ENCODE results near the gene PLPP7.
A peak's percentile ranks its signal among the peaks of the same experiment; 100 is the strongest.
"Not testable (repeated sequence)": the region's sequence is repeated elsewhere in the genome, so short reads cannot be mapped to it uniquely, and the experiment has no call there.

PLPP7 gene

DNA sequence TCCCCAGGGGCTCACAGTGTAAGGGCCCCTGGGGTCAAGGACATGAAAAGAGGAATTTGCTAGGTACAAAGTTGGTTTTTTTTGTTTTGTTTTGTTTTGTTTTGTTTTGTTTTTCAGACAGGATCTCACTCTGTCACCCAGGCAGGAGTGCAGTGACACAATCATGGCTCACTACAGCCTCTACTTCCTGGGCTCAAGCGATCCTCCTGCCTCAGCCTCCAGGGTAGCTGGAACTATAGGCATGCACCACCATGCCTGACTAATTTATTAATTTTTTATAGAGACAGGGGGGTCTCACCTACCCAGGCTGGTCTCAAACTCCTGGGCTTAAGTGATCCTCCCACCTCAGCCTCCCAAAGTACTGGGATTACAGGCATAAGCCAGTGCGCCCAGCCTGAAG is 42.5 kb downstream of the PLPP7 start:
- not testable (repeated sequence) for DNase-seq (ENCODE audit: low spot score)

DNA sequence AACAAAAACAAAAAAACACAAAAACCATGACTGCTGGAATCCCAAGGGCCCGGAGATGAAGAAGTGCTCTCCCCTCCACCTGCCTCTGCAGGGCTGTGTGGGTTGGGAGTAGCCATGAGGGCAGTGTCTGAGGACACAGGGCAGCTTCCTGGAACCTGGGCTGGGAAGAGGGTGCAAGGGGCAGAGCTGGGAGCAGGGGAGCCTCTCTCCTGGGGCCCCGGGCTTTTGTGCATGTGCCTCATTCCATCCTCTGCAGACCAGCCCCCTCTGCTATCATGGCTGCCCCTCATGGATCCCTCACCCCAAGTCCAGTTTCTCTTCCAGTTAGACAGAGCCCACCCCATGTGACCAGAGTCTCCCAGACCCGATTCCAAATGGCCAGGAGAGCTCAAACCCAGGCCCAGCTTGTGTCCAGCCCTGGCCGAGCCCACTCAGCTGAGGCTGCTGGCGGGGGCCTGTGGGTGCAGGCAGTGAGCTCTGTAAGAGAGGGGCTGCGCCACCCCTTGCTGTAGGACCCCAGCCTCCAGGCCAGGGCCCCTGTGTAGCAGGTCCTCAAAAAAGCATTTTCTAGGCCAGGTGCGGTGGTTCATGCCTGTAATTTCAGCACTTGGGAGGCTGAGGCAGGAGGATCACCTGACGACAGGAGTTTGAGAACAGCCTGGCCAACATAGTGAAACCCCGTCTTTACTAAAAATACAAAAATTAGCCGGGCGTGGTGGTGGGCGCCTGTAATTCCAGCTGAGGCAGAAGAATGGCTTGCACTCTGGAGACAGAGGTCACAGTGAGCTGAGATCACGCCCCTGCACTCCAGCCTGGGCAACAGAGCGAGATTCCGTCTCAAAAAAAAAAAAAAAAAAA is 44.5 kb downstream of the PLPP7 start:
- DNase-seq (ENCODE audit: low spot score): no peak

DNA sequence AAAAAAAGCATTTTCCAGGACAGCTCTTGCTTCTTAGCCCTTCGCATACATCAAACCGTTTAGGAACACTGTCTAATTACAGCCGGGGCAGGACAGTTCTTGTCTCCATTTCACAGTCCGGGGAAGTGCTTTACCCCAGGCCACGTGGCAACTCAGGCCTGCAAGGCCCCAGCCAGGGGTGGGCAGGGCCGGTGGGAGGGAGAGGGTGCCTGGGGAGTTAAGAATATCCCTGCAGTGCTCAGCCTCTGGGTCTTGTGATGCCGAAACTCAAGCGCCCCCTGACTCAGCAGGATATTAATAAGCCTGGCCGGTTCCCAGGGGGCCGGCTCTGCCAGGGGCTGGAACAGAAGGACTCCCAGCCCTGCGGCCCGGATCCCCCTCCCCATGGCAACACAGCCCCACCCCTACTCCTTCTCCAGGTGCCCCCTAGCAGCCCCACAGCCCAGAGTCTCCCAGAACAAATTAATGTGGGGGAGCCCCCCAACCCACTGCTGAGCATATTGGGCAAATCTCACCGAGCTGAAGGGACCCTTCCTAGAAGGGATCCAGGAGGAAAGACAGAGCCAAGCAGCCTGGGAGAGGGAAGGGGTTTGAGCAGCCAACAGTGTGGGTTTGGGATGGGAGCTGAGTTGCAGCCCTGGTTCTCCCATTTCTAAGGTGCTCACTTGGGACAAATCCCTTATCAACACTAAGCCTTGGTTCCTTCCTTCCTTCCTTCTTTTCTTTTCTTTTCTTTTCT is 45.3 kb downstream of the PLPP7 start:
- no peak for DNase-seq (ENCODE audit: low spot score)

DNA sequence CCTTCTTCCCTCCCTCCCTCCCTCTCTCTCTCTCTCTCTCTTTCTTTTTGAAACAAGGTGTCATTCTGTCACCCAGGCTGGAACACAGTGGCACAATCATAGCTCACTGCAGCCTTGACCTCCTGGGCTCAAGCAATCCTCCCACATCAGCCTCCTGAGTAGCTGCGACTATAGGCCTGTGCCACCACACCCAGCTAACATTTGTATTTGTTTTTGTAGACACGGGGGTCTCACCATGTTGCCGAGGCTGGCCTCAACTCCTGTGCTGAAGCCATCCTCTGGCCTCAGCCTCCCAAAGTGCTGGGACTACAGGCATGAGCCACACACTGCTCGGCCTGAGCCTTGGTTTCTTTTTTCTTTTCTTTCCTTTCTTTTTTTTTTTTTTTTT is 45.8 kb downstream of the PLPP7 start:
- no peak for DNase-seq (ENCODE audit: low spot score)

DNA sequence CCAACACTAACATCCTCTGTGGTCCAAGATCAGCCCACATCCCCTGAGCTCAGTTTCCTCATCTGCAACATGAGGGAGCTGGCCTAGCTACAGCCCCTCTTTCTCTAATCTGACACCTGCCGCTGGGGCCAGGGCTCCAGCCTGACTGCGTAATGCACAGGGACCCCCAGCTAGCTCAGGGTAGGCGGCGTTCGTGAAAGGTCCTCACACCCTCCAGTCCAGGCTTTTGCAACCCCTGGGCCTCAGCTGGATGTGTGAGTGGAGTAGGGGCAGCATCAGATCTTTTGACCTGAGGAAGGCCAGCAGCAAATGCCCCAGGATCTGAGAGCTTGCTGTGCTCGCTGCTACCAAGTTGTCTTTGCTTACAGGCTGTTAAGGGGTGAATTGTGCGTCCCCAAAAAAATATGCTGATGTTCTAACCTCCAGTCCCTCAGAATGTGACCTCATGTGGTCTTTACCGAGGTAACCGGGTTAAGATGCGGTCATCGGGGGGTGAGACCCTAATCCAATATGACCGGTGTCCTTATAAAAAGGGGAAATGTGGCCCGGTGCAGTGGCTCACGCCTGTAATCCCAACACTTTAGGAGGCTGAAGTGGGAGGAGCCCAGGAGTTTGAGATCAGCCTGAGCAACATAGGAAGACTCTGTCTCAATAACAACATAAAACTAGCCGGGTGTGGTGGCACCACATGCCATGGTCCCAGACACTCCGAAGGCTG is 47.8 kb downstream of the PLPP7 start:
- DNase-seq (ENCODE audit: low spot score): no peak

DNA sequence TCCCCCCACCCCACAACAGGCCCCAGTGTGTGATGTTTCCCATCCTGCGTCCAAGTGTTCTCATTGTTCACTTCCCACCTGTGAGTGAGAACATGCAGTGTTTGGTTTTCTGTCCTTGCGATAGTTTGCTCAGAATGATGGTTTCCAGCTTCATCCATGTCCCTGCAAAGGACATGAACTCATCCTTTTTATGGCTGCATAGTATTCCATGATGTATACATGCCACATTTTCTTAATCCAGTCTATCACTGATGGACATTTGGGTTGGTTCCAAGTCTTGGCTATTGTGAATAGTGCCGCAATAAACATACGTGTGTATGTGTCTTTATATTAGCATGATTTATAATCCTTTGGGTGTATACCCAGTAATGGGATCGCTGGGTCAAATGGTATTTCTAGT is 49.7 kb downstream of the PLPP7 start:
- DNase-seq (ENCODE audit: low spot score): not testable (repeated sequence)

DNA sequence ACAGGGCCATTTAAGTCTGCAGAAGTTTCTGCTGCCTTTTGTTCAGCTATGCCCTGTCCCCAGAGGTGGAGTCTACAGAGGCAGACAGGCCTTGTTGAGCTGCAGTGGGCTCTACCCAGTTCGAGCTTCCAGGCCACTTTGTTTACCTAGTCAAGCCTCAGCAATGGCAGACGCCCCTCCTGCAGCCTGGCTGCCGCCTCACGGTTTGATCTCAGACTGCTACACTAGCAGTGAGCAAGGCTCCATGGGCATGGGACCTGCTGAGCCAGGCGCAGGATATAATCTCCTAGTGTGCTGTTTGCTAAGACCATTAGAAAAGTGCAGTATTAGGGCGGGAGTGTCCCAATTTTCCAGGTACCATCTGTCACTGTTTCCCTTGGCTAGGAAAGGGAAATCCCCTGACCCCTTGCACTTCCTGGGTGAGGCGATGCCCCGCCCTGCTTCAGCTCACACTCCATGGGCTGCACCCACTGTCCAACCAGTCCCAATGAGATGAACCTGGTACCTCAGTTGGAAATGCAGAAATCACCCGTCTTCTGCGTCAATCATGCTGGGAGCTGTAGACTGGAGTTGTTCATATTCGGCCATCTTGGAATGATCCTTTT is 55.5 kb downstream of the PLPP7 start:
- DNase-seq (ENCODE audit: low spot score): not testable (repeated sequence)

DNA sequence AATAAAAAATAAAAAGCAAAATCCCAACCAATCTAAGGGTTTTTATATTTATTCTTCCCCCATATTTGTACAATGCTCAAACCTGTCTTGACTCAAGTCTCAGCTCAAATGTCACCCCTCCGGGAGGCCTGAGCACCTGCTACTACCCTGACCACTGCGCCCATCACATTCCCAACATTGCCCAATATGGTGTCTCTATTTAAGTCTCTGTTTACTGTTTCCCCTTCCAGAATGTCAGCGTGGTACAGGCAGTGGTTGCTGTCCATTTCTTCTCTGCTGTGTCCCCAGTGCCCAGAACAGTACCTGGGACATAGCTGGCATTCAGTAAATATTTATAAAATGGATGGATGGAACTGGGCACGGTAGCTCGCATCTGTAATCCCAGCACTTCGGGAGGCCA is 57.0 kb downstream of the PLPP7 start:
- no peak for DNase-seq (ENCODE audit: low spot score)

DNA sequence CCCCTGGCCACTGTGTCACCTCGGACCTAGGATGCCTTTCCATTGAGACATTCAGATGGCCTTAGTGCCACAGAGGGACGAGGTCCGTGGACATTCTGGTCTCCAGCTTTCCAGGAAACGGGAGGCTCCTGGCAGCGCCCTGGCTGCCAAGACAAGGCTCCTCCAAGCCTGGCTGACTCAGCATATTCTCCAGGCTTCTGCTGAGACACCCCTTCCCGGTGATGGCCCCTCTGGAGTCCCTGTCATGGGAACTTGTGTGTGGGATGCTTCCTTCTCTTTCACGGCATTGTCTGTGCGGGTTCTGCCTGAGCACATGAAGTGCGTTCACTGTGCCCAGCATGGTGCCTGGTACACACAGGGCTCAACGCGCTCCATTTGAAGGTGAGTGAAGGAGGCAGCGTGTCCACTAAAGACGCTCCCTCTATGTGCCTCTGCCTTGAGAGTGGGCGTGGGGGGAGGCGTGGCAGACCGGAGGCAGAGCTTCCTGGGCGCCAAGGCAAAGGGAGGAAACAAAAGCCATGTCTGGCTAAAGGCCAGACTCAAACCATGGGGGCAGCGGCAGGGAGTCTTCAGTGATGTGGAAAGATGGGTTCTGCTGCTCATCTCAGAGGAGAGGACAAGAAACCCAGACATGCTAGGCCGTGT is 58.0 kb downstream of the PLPP7 start:
- DNase-seq (ENCODE audit: low spot score): no peak

DNA sequence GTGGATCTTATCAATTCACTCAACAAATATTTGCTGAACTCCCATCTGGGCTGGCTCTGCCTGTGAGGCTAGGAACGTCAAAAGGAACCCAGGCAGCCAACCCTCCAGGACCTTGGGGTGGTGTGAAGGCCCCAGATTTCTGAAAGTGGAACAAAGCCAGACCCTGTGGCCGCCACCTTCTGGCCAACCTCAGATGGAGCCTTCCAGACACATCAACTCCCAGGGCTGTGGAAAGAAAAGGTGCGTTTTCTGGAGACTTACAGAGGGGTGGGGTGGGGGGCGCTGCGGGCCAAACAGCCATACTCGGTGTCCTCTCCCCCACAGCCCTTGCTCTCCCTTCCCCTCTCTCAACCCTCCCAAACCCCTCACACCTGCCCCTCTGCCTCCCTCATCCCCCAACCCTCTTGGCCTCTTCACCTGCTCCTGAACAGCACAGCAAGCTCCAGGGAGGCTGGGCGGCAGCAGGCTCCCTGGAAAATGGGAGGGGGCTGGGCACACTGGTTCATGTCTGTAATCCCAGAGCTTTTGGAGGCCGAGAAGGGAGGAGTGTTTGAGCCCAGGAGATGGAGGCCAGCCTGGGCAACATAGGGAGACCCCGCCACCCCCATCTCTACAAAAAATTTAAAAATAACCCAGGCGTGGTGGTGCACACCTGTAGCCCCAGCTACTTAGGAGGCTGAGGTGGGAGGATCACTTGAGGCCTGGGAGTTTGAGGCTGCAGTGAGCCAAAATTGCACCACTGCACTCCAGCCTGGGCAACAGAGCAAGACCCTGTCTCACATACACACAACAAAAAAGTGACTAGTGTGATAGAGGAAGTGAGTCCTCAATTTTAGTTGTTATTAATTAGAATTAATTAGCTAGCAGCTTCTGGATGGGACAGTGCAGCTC is 59.4 kb downstream of the PLPP7 start:
- no peak for DNase-seq (ENCODE audit: low spot score)

DNA sequence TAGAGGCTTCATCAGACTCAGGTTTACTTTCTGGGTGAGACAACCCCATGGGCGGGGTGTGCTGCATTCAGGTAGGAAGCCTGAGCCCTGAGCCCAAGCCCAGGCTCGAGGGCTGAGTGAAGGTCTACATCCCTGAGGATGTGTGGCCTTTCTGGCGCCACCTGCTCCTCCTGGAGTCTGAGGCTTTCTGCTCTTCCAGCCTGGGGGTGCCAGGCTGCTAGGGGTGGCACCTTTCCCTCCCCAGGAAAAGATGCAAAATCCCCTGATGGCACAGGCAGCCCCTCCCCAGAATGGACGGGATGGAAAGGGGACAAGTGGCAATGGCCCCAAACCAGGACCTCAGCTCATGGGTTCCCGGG is 60.0 kb downstream of the PLPP7 start:
- DNase-seq (ENCODE audit: low spot score): no peak

DNA sequence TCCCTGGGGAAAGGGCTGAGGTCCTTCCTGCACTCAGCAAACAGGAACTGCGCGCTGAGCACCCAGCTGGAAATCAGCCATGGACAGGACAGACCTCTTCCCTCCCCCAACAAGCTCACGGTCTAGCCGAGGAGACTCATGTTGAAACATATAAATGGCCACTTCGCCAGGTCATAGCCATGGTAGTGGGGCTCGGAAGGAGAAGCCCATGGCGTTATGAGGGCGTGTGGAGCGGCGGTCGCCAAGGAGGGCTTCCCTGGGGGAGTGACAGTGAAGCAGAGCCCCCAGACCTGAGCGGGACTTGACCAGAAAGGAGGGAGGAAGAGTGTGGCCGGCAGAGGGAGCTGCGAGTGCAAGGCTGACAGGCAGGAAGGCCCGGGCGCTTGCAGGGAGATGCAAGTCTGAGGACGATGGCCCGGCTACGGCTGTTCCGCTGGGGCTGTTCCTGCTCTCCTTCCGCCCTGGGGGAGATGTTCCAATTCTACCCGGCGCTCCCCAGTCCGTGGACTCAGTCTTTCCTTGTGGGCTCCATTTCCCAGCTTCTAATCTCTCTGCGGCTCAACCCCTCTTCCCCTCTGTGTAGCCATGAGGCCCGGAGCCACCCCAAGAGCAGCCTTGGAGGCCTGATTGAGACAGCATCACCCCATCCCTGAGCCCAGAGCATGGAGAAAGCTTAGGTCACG is 60.5 kb downstream of the PLPP7 start:
- DNase-seq (ENCODE audit: low spot score): peak; percentile 83

DNA sequence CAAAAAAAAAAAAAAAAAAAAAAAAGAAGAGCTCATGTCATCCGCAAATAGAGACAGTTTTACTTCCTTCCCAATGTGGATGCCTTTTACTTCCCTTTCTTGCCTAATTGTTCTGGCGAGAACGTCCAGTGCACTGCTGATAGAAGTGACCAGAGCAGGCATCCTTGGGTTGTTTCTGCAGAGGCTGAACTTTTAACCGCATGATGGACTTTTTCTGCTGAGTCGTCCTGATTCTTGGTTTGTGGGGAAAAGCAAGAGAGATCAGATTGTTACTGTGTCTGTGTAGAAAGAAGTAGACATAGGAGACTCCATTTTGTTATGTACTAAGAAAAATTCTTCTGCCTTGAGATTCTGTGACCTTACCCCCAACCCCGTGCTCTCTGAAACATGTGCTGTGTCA is 67.0 kb downstream of the PLPP7 start:
- not testable (repeated sequence) for DNase-seq (ENCODE audit: low spot score)

DNA sequence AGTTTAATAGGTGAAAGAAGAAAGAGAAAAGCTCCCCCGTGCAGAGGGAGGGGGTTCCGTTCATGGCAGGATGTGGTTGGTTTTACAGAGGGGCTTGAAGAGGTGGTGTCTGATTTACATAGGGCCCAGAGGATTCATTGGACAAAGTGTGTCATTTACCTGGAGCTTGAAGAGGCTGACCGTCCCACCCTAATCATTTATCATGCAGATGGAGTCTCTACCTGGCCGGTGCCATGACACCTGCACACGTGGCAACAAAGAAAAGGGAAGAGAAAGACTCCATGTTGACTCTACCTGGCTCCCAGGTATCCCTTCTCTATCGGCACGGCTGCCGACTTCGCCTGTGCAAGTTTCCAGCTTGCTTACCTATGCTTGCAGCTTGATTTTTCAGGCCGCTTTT is 69.0 kb downstream of the PLPP7 start:
- no peak for DNase-seq (ENCODE audit: low spot score)
